ENCODE data around the gene GAN. TPM values are rescaled to one million over a fixed set of nuclear protein-coding genes. Genes with fewer than 3 reads are reported as not detected.
"Not testable (repeated sequence)": the region's sequence is repeated elsewhere in the genome, so short reads cannot be mapped to it uniquely, and the experiment has no call there.

The GAN gene
- total RNA-seq, 1 donor from 2014 or later: 7.6 TPM

GRCh38 chr16:81421536-81421935 is 106.8 kb downstream of the GAN start:
- intact Hi-C loops (cut with micrococcal nuclease): no loop called here

- intact Hi-C loops (cut with micrococcal nuclease): not testable (repeated sequence)
Observed at GRCh38 chr16:81422153-81422552, 107.4 kb downstream of the GAN start.

GRCh38 chr16:81424771-81425170 is 110.0 kb downstream of the GAN start:
- intact Hi-C loops (cut with micrococcal nuclease): no loop called here

- intact Hi-C loops (cut with micrococcal nuclease): no loop called here
Observed at GRCh38 chr16:81427219-81427618, 112.5 kb downstream of the GAN start.

- intact Hi-C loops (cut with micrococcal nuclease): no loop called here
Observed at GRCh38 chr16:81429045-81429521, 114.3 kb downstream of the GAN start.

- intact Hi-C loops (cut with micrococcal nuclease): no loop called here
Observed at GRCh38 chr16:81431554-81432353, 117.0 kb downstream of the GAN start.

- intact Hi-C loops (cut with micrococcal nuclease): no loop called here
Observed at GRCh38 chr16:81432937-81433557, 118.3 kb downstream of the GAN start.

- intact Hi-C loops (cut with micrococcal nuclease): no loop called here
Observed at GRCh38 chr16:81435103-81435502, 120.3 kb downstream of the GAN start.

- intact Hi-C loops (cut with micrococcal nuclease): no loop called here
Observed at GRCh38 chr16:81435567-81435966, 120.8 kb downstream of the GAN start.

- intact Hi-C loops (cut with micrococcal nuclease): no loop called here
Observed at GRCh38 chr16:81436386-81436785, 121.6 kb downstream of the GAN start.

- intact Hi-C loops (cut with micrococcal nuclease): no loop called here
Observed at GRCh38 chr16:81437865-81438264, 123.1 kb downstream of the GAN start.

Other genes starting within 250 kb of the GAN start
- gene C16orf46, start 237.7 kb upstream of the GAN start, total RNA-seq: 0.91 TPM in 1 of 2 replicates, not detected in the other
- 9.6 and 11.0 TPM in 2 replicates for gene GCSH, start 218.6 kb upstream of the GAN start, total RNA-seq
- not detected in 2 replicates for gene BCO1, start 76.3 kb upstream of the GAN start, total RNA-seq
- gene CMIP, start 129.8 kb downstream of the GAN start, total RNA-seq: 59.8 and 64.3 TPM in 2 replicates